Activated CD4-positive, alpha-beta memory T cell treated with anti-CD3 and anti-CD28 coated beads for 36 hours (primary cell): Measurements from ENCODE around the gene CCDC78. TPM values are rescaled to one million over a fixed set of nuclear protein-coding genes. Genes with fewer than 3 reads are reported as not detected.

Experiments used
- CTCF ChIA-PET: fragments of 350-600 bp; sonication (Branson Sonifier 250); formaldehyde crosslinking; loops from one replicate; lab custom pipeline; 2021; ENCODE audit warnings: antibody characterized with exemption, inconsistent platforms; lab: Charles Lee
- POLR2A ChIA-PET: fragments of 350-600 bp; sonication (Branson Sonifier 250); formaldehyde crosslinking; loops from one replicate; lab custom pipeline; 2021; ENCODE audit warnings: antibody characterized with exemption; lab: Charles Lee
- DNase-seq: peaks from one replicate; pipeline ENCODE4 v3.0.0-alpha.2; 2020
- H3K27ac Mint-ChIP-seq: one replicate; pipeline ENCODE4 v1.8.0; 2021; ENCODE audit warnings: mixed read lengths
- H3K27me3 Mint-ChIP-seq: one replicate; pipeline ENCODE4 v1.8.0; 2021; ENCODE audit warnings: mixed read lengths
- H3K36me3 Mint-ChIP-seq: one replicate; pipeline ENCODE4 v1.8.0; 2021; ENCODE audit warnings: mixed read lengths
- H3K4me1 Mint-ChIP-seq: one replicate; pipeline ENCODE4 v1.8.0; 2021; ENCODE audit warnings: low read depth, mixed read lengths
- H3K4me3 Mint-ChIP-seq: one replicate; pipeline ENCODE4 v1.8.0; 2021; ENCODE audit warnings: mild to moderate bottlenecking, mixed read lengths
- H3K9me3 Mint-ChIP-seq: one replicate; pipeline ENCODE4 v1.8.0; 2021; ENCODE audit warnings: mixed read lengths
- intact Hi-C: fragments of 100-400 bp; cut with micrococcal nuclease; formaldehyde crosslinking; loops from one replicate; pipeline ENCODE4 v1.15.1; 2023
- total RNA-seq, 2 experiments: library from RNA; stranded (reverse); gene quantifications; one replicate each; pipeline ENCODE4 v1.2.3, GENCODE V29; 2021

CCDC78 gene
- total RNA-seq, 2 experiments from 2014 or later = 3.3 to 4.2 TPM

- Mint-ChIP-seq H3K9me3 (no peaks in the 10 kb centered on the region), H3K36me3 (no peaks in the 10 kb centered on the region), H3K27ac (no peak within 1 kb of the TSS), H3K4me1 (no peaks in the 10 kb centered on the region), H3K27me3 (peaks cover 56% of the 10 kb centered on the region), H3K4me3 (no peak within 1 kb of the TSS)
- ChIA-PET CTCF (no interaction called here), POLR2A (no interaction called here)
- no peak for DNase-seq
- intact Hi-C loops = no loop called here
Measured at GRCh38 chr16:705431-706188, 20.6 kb downstream of the CCDC78 start, which contains the start of gene FBXL16. Gene FBXL16, minus strand, starts transcription at chr16:705801. Its CDS starts 8,396 bp downstream, at chr16:697405.

GRCh38 chr16:704552-705380 is 21.5 kb downstream of the CCDC78 start:
- Mint-ChIP-seq H3K36me3 (no peaks in the 10 kb centered on the region), H3K4me3 (no peak overlapping the region), H3K27ac (no peak overlapping the region), H3K4me1 (peaks cover 2% of the 10 kb centered on the region), H3K27me3 (peaks cover 51% of the 10 kb centered on the region), H3K9me3 (no peaks in the 10 kb centered on the region)
- intact Hi-C loops = no loop called here
- DNase-seq = no peak
- POLR2A ChIA-PET = no interaction called here
- CTCF ChIA-PET = interaction anchor here (1.2 kb wide), 1 partner anchor 10 kb away, joined by 4 read pairs; the partner anchor contains the start of gene METRN

GRCh38 chr16:704047-704446 is 22.2 kb downstream of the CCDC78 start:
- H3K27me3 Mint-ChIP-seq = peaks cover 45% of the 10 kb centered on the region
- no peak for DNase-seq
- no peak overlapping the region for H3K4me3 Mint-ChIP-seq
- H3K27ac Mint-ChIP-seq = no peak overlapping the region
- no peaks in the 10 kb centered on the region for H3K9me3 Mint-ChIP-seq
- H3K36me3 Mint-ChIP-seq = no peaks in the 10 kb centered on the region
- ChIA-PET CTCF (interaction anchor here (1.1 to 2.4 kb wide), 3 partner anchors 9 to 81 kb away, joined by 3 to 9 read pairs (median 4); partner anchors contain the start of gene METRN), POLR2A (no interaction called here)
- H3K4me1 Mint-ChIP-seq = peaks cover 6% of the 10 kb centered on the region
- intact Hi-C loops = no loop called here

- intact Hi-C loops = no loop called here
- H3K27ac Mint-ChIP-seq = no peak overlapping the region
- no peaks in the 10 kb centered on the region for H3K9me3 Mint-ChIP-seq
- POLR2A ChIA-PET = no interaction called here
- peaks cover 6% of the 10 kb centered on the region for H3K4me1 Mint-ChIP-seq
- DNase-seq = no peak
- H3K27me3 Mint-ChIP-seq = peaks cover 40% of the 10 kb centered on the region
- no peaks in the 10 kb centered on the region for H3K36me3 Mint-ChIP-seq
- CTCF ChIA-PET = interaction anchor here (1.1 to 2.4 kb wide), 2 partner anchors 9 to 82 kb away, joined by 3 to 9 read pairs; no protein-coding TSS in a partner anchor
- no peak overlapping the region for H3K4me3 Mint-ChIP-seq
Measured at GRCh38 chr16:703406-703805, 22.8 kb downstream of the CCDC78 start.

GRCh38 chr16:702341-702740 is 23.9 kb downstream of the CCDC78 start:
- ChIA-PET POLR2A (interaction anchor here (1.2 kb wide), 1 partner anchor 12 kb away, joined by 3 read pairs; no protein-coding TSS in a partner anchor), CTCF (interaction anchor here (2.0 to 2.4 kb wide), 2 partner anchors 10 to 83 kb away, joined by 5 to 9 read pairs; no protein-coding TSS in a partner anchor)
- no peak overlapping the region for H3K27ac Mint-ChIP-seq
- DNase-seq = no peak
- H3K4me3 Mint-ChIP-seq = no peak overlapping the region
- no peaks in the 10 kb centered on the region for H3K36me3 Mint-ChIP-seq
- peaks cover 6% of the 10 kb centered on the region for H3K4me1 Mint-ChIP-seq
- peaks cover 32% of the 10 kb centered on the region for H3K27me3 Mint-ChIP-seq
- intact Hi-C loops = no loop called here
- no peaks in the 10 kb centered on the region for H3K9me3 Mint-ChIP-seq

- H3K27me3 Mint-ChIP-seq = peaks cover 21% of the 10 kb centered on the region
- H3K9me3 Mint-ChIP-seq = no peaks in the 10 kb centered on the region
- ChIA-PET POLR2A (interaction anchor here (1.2 kb wide), 1 partner anchor 10 kb away, joined by 3 read pairs; no protein-coding TSS in a partner anchor), CTCF (interaction anchor here (2.0 kb wide), 1 partner anchor 84 kb away, joined by 5 read pairs; no protein-coding TSS in a partner anchor)
- DNase-seq = peak; percentile 52
- H3K27ac Mint-ChIP-seq = no peak overlapping the region
- intact Hi-C loops = no loop called here
- no peaks in the 10 kb centered on the region for H3K36me3 Mint-ChIP-seq
- H3K4me3 Mint-ChIP-seq = no peak overlapping the region
- H3K4me1 Mint-ChIP-seq = peaks cover 14% of the 10 kb centered on the region
Measured at GRCh38 chr16:700684-701584, 25.3 kb downstream of the CCDC78 start.

GRCh38 chr16:698911-699671 is 27.2 kb downstream of the CCDC78 start:
- Mint-ChIP-seq H3K9me3 (no peaks in the 10 kb centered on the region), H3K4me3 (no peak overlapping the region), H3K36me3 (no peaks in the 10 kb centered on the region), H3K27me3 (peaks cover 19% of the 10 kb centered on the region), H3K27ac (no peak overlapping the region), H3K4me1 (peaks cover 23% of the 10 kb centered on the region)
- intact Hi-C loops = no loop called here
- DNase-seq = no peak
- POLR2A ChIA-PET = no interaction called here
- CTCF ChIA-PET = no interaction called here

GRCh38 chr16:695355-696089 is 30.7 kb downstream of the CCDC78 start:
- Mint-ChIP-seq H3K27ac (peak overlapping the region; percentile 71), H3K4me3 (peak overlapping the region; percentile 80), H3K9me3 (no peaks in the 10 kb centered on the region), H3K4me1 (peaks cover 23% of the 10 kb centered on the region), H3K36me3 (no peaks in the 10 kb centered on the region), H3K27me3 (no peaks in the 10 kb centered on the region)
- ChIA-PET CTCF (interaction anchor here (0.7 to 1.9 kb wide), 5 partner anchors 14 to 89 kb away, joined by 3 to 14 read pairs (median 4); no protein-coding TSS in a partner anchor), POLR2A (interaction anchor here (0.7 to 1.6 kb wide), 7 partner anchors 14 to 30 kb away, joined by 3 to 8 read pairs (median 4); partner anchors contain the start of genes ANTKMT, CCDC78, METRN and STUB1)
- intact Hi-C loops = no loop called here
- peak; percentile 84 for DNase-seq

GRCh38 chr16:694863-695354 is 31.3 kb downstream of the CCDC78 start:
- H3K27ac Mint-ChIP-seq = no peak overlapping the region
- intact Hi-C loops = no loop called here
- peak overlapping the region; percentile 51 for H3K4me3 Mint-ChIP-seq
- no peaks in the 10 kb centered on the region for H3K27me3 Mint-ChIP-seq
- no peaks in the 10 kb centered on the region for H3K9me3 Mint-ChIP-seq
- no peak for DNase-seq
- POLR2A ChIA-PET = interaction anchor here (0.7 to 1.6 kb wide), 6 partner anchors 14 to 26 kb away, joined by 3 to 8 read pairs (median 5); partner anchors contain the start of genes ANTKMT, METRN and STUB1
- no peaks in the 10 kb centered on the region for H3K36me3 Mint-ChIP-seq
- CTCF ChIA-PET = interaction anchor here (0.7 to 1.9 kb wide), 4 partner anchors 15 to 90 kb away, joined by 3 to 14 read pairs (median 4); no protein-coding TSS in a partner anchor
- H3K4me1 Mint-ChIP-seq = peaks cover 21% of the 10 kb centered on the region
